ENCODE measurements around the gene CARS1. TPM values are rescaled to one million over a fixed set of nuclear protein-coding genes. Genes with fewer than 3 reads are reported as not detected.

The CARS1 gene
- polyA plus RNA-seq, 3 donors, result 30.9 to 46.8 (median 35.7) TPM

- Histone ChIP-seq H3K9ac (ENCODE audit: insufficient read depth, low read length, poor library complexity, severe bottlenecking) (no peak overlapping the region), H3K36me3 (replicated peaks in 1 of 2; ENCODE audit: control insufficient read depth in 1 of 2, insufficient read depth in 2 of 2, low read length in 2 of 2) (peaks cover 72 to 92% of the 10 kb centered on the region in 2 donors), H3K9me3 (replicated peaks in 1 of 2; ENCODE audit: control insufficient read depth in 1 of 2, insufficient read depth in 1 of 2, low read length in 2 of 2) (no peaks in the 10 kb centered on the region), H3K79me2 (ENCODE audit: insufficient read depth, low read length) (no peaks in the 10 kb centered on the region), H4K20me1 (ENCODE audit: insufficient read depth, low read length) (peaks cover 1% of the 10 kb centered on the region), H3K4me2 (replicated peaks; ENCODE audit: extremely low read depth, low read length, poor library complexity, severe bottlenecking) (no peak overlapping the region), H2AFZ (ENCODE audit: insufficient read depth, low read depth, low read length, poor library complexity, severe bottlenecking) (no peak overlapping the region), H3K27me3 (ENCODE audit: control insufficient read depth in 2 of 2, insufficient read depth in 2 of 2, low read length in 2 of 2) (no peaks in the 10 kb centered on the region), H3K4me1 (ENCODE audit: control insufficient read depth in 1 of 2, insufficient read depth in 2 of 2, low read length in 2 of 2) (peaks cover 21 to 23% of the 10 kb centered on the region in 2 donors), H3K27ac (ENCODE audit: low read depth in 1 of 2, low read length in 2 of 2) (no peak overlapping the region), H3K4me3 (replicated peaks in 1 of 3; ENCODE audit: low read depth in 2 of 3, low read length in 3 of 3) (no peak overlapping the region)
- H3K27ac Mint-ChIP-seq, result peak overlapping the region in 3 of 7 donors; percentile 7 to 66 (median 19)
- H3K4me3 Mint-ChIP-seq, result no peak overlapping the region
- peaks cover 24% of the 10 kb centered on the region for H3K4me1 Mint-ChIP-seq
- H3K9me3 Mint-ChIP-seq, result peaks cover 0 to 2% (median 0%) of the 10 kb centered on the region in 7 donors
- 93% methylated on average over 7 of the region's 11 CpGs for WGBS (ENCODE audit: insufficient coverage)
- intact Hi-C loops (cut with micrococcal nuclease), result no loop called here
- TF ChIP-seq, protein P1, sequence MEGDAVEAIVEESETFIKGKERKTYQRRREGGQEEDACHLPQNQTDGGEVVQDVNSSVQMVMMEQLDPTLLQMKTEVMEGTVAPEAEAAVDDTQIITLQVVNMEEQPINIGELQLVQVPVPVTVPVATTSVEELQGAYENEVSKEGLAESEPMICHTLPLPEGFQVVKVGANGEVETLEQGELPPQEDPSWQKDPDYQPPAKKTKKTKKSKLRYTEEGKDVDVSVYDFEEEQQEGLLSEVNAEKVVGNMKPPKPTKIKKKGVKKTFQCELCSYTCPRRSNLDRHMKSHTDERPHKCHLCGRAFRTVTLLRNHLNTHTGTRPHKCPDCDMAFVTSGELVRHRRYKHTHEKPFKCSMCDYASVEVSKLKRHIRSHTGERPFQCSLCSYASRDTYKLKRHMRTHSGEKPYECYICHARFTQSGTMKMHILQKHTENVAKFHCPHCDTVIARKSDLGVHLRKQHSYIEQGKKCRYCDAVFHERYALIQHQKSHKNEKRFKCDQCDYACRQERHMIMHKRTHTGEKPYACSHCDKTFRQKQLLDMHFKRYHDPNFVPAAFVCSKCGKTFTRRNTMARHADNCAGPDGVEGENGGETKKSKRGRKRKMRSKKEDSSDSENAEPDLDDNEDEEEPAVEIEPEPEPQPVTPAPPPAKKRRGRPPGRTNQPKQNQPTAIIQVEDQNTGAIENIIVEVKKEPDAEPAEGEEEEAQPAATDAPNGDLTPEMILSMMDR (IDR thresholded peaks at IDR 0.05), result no peak
- peaks cover 69 to 96% of the 10 kb centered on the region in 2 donors for H3K36me3 Mint-ChIP-seq
- DNase-seq, result no peak
- peaks cover 0 to 2% (median 0%) of the 10 kb centered on the region in 3 donors for H3K27me3 Mint-ChIP-seq (ENCODE audit: low read depth in 3 of 3)
Measured at GRCh38 chr11:3016861-3017260, 40.4 kb downstream of the CARS1 start.

GRCh38 chr11:3015796-3016195 is 41.4 kb downstream of the CARS1 start:
- WGBS (ENCODE audit: insufficient coverage), result 85% methylated on average over 9 of the region's 10 CpGs
- H3K9me3 ChIP-seq (replicated peaks in 1 of 2; ENCODE audit: control insufficient read depth in 1 of 2, insufficient read depth in 1 of 2, low read length in 2 of 2), result no peaks in the 10 kb centered on the region
- no peaks in the 10 kb centered on the region for H3K27me3 ChIP-seq (ENCODE audit: control insufficient read depth in 2 of 2, insufficient read depth in 2 of 2, low read length in 2 of 2)
- peak overlapping the region in 1 of 2 donors; percentile 21 for H3K27ac ChIP-seq (ENCODE audit: low read depth in 1 of 2, low read length in 2 of 2)
- H3K79me2 ChIP-seq (ENCODE audit: insufficient read depth, low read length), result no peaks in the 10 kb centered on the region
- peaks cover 79 to 99% of the 10 kb centered on the region in 2 donors for H3K36me3 ChIP-seq (replicated peaks in 1 of 2; ENCODE audit: control insufficient read depth in 1 of 2, insufficient read depth in 2 of 2, low read length in 2 of 2)
- DNase-seq, result no peak
- Mint-ChIP-seq H3K4me3 (no peak overlapping the region), H3K27me3 (ENCODE audit: low read depth in 3 of 3) (peaks cover 0 to 2% (median 0%) of the 10 kb centered on the region in 3 donors), H3K36me3 (peaks cover 74 to 100% of the 10 kb centered on the region in 2 donors), H3K4me1 (peaks cover 17% of the 10 kb centered on the region), H3K27ac (peak overlapping the region in 1 of 7 donors; percentile 81), H3K9me3 (peaks cover 0 to 2% (median 0%) of the 10 kb centered on the region in 7 donors)
- no peak overlapping the region for H3K9ac ChIP-seq (ENCODE audit: insufficient read depth, low read length, poor library complexity, severe bottlenecking)
- H2AFZ ChIP-seq (ENCODE audit: insufficient read depth, low read depth, low read length, poor library complexity, severe bottlenecking), result no peak overlapping the region
- no peaks in the 10 kb centered on the region for H4K20me1 ChIP-seq (ENCODE audit: insufficient read depth, low read length)
- no peak overlapping the region for H3K4me2 ChIP-seq (replicated peaks; ENCODE audit: extremely low read depth, low read length, poor library complexity, severe bottlenecking)
- intact Hi-C loops (cut with micrococcal nuclease), result no loop called here
- no peak overlapping the region for H3K4me3 ChIP-seq (replicated peaks in 1 of 3; ENCODE audit: low read depth in 2 of 3, low read length in 3 of 3)
- H3K4me1 ChIP-seq (ENCODE audit: control insufficient read depth in 1 of 2, insufficient read depth in 2 of 2, low read length in 2 of 2), result peaks cover 16% of the 10 kb centered on the region in 2 donors
- TF ChIP-seq, protein P1 (IDR thresholded peaks at IDR 0.05), result no peak

Data from CD14-positive monocyte (primary cell).